GM19238 (cell line): ENCODE results near the gene ATP1A4.

Experiments
- DNase-seq: peaks from one replicate; pipeline ENCODE4 v3.0.0; 2011; ENCODE audit warnings: low spot score; ENCODE audit not compliant: insufficient read length

The ATP1A4 gene

DNA sequence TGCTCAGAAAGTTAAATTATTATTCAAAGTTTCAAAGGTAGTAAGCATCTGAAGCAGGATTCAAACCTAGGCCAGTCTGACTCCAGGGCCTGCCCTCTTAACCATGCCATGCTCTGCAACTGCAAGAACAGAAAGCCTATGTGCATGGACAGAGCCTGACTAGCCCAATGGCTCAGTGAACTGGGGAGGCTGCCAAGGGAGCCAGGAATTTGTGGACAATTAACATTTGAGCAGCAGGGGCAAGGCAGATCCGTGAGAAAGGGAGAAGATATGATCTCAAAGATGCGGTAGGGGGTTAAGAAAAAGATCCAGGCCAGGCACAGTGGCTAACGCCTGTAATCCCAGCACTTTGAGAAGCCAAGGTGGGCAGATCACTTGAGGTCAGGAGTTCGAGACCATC is 6.5 kb upstream of the ATP1A4 start:
- no peak for DNase-seq

DNA sequence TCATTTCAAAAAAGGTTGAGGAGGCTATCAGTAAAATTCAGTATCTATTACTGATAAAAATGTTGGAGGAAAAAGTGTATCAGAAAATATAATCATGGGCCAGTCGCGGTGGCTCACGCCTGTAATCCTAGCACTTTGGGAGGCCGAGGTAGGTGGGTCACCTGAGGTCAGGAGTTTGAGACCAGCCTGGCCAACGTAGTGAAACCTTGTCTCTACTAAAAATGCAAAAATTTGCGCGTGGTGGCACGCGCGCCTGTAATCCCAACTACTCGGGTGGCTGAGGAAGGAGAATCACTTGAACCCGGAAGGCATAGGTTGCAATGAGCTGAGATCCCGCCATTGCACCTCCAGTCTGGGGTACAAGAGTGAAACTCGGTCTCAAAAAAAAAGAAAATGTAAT is 5.3 kb upstream of the ATP1A4 start:
- DNase-seq: no peak

DNA sequence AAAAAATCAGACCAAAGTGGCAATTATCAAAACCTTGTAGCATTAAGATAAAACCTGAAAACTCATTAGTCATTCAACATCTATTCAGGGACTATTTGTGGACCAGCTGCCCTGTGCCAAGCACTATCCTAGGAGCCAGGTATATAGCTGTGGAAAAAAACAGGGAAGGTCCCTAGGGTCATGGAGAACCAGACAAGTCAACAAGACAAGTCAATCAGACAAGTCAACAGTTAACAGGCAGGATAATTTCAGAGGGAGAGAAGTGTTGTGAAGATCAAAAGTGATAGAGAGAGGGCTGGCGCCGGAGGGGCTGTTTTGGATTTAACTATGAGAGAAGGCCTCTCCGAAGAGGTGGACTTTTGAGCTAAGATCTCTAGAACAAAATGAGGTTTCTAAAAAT is 3.3 kb upstream of the ATP1A4 start:
- DNase-seq: no peak

DNA sequence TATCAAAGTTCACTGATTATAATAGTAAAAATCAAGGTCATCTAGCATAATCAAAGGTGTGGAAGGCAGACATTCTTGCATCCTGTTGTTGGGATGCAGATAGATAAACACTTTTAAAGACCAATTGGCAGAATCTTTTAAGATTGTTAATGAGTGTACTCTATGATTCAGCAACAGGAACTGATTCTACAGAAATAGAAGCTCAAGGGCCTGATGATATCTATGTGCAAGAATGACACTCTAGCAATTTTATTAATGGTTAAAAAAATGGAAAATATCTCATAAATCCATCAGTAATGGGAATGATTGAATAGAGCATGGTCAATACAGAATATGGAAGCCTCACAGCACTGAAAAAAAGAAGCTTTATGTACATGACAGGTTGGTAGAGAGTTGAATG is 2.2 kb upstream of the ATP1A4 start:
- no peak for DNase-seq

DNA sequence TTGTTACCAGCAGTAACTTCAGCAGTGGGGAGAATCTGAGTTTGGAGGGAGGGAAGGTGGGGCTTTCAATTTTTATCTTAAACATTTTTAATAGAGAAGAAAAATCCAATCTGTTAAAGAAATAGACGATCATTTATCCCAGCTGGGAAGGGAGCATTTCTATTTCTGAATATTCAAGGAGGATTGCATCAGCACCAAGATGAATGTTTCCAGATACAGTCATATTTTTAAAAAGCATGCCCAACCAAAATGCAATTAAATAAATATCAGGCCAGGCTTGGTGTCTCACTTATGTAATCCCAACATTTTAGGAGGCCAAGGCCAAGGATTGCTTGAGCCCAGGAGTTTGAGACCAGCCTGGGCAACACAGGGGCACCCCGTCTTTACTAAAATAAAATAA is 1.7 kb upstream of the ATP1A4 start:
- DNase-seq: no peak

DNA sequence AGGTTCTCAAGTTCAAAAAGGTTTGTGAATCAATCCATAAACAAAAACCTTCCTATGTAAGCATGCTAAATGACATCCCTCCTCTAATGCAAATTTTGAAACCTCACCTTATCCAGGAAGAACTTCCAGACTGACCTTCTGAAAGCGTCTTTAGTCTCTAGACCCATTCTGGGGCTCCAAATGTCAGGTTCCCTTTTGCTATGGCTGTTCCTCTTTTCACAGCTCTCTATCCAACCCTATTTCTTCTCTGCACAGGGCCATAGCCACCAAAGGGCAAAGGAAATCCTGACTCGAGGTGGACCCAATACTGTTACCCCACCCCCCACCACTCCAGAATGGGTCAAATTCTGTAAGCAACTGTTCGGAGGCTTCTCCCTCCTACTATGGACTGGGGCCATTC is 3.4 kb downstream of the ATP1A4 start:
- DNase-seq: no peak

DNA sequence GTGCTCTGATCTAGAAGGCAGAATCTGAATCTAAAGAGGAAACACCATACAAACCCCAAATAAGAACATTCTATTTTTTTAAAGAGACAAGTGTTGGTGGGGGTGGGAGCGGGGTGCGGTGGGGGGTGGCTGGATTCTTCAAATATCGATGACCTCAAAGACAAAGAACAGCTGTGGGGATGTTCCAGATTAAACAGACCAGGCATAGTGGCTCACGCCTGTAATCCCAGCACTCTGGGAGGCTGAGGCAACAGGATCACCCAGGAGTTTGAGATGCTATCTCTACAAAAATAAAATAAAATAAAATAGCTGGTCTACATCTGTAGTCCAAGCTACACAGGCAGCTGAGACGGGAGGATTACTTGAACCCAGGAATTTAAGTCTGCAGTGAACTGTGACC is 5.0 kb downstream of the ATP1A4 start:
- DNase-seq: no peak

DNA sequence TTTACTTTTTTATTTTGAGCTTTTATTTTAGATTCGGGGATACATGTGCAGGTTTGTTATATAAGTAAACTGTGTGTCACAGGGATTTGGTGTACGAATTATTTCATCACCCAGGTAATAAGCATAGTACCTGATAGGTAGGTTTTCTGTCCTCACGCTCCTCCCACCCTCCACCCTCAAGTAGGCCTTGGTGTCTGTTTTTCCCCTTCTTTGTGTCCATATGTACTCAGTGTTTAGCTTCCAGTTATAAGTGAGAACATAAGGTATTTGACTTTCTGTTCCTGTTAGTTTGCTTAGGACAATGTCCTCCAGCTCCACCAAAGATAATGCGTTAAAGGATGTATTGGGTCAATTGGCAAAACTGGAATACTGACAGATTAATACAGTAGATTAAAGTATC is 5.8 kb downstream of the ATP1A4 start:
- DNase-seq: no peak

DNA sequence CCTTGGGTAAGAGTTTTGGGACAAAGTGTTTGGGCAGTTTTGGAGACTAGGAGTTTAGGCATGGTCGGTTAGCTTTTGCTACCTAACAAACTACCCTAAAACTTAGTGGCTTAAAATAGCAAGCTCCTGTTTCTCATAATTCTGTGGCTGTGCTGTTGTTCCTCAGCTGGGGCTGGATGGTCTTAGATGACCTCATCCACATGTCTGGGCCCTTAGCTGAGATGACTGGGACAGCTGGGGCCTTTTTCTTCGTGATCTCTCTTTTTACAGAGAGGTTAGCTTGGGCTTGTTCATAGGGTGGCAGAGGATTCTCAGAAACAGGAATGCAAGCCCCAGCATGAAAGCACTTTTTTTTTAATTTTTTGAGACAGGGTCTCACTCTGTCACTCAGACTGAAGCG is 6.6 kb downstream of the ATP1A4 start:
- DNase-seq: no peak

DNA sequence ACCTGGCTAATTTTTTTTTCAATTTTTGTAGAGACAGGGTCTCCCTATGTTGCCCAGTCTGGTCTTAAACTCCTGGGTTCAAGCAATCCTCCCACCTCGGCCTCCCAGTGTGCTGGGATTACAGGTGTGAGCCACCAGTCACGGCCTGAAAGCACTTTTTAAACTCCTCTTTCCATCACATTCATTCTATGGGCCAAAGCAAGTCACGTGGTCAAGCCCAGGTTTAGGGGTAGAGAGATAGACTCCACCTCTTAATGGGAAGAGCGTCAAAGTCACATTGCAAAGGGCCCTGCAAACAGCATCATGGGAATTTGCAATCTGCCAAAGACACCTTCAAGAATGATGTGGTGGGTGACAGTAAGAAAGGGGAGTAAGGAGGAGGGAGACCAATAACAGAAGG is 7.1 kb downstream of the ATP1A4 start:
- no peak for DNase-seq

DNA sequence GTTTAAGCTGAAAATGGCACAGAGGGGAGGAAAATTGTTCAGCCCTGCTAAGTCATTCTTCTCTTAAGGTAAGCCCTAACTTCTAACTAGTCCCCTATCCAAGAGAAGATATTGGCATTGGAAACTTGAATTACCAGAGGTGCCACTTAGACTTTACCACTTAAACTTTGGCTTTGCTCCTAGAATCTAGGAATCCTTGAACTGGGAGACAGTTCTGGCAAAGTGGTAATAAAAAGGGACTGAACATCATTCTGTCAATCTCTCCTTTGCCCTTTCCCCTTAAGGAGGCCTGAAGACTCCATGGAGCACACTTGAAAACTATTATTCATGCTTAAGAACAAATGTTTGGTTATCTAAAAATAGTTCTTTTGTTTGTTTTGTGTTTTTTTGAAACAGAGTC is 8.4 kb downstream of the ATP1A4 start:
- DNase-seq: no peak

DNA sequence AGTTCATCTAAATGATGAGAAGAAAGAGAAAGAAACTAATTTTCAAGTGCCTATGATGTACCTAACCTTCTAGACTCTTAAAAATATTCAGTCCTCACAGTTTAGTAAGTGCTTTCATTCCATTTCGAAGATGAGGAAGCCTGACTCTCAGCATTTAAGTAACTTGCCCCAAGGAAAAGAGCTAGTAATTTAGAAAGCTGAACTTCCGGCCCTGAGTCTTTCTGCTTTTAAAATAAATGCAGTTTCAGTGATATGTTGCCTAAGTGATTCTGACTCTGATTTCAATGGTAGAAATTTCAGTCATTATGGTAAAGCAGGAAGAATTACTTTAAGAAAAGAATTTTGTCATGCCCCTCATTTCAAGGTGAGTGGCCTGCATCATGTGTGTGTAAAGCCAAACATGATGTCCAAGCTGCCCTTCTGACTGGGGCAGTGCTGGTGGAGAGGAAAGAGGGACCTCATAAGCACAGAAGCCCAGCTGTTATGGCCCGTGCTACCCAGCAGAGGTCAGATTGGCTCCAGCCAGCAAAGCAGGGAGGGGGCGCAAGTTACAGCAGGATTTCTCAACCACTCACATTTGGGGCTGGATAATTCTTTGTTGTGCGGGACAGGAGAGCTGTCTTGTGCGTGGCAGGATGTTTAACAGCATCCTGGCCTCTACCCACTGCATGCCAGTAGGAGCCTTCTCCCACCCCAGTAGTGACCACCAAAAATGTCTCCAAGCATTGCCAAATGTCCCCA is 10.7 kb downstream of the ATP1A4 start:
- DNase-seq: no peak

DNA sequence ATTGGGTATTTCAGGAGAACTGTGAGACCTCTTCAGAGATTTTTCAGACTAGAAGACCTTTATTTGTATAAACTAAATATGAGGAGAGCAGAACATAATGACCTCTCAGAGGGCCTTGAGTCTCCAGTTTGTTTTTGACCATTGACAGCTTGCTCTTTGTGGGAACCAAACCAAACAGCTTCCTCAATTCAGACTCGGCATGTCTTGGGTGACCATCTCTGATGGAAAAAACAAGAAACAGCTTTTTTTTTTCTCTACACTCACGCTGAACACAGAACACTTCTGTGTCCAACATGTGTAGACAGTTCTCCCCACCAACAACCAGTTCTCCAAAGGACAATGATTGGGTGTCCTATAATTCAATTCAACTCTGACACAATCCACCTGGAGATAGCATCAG is 11.5 kb downstream of the ATP1A4 start:
- no peak for DNase-seq

DNA sequence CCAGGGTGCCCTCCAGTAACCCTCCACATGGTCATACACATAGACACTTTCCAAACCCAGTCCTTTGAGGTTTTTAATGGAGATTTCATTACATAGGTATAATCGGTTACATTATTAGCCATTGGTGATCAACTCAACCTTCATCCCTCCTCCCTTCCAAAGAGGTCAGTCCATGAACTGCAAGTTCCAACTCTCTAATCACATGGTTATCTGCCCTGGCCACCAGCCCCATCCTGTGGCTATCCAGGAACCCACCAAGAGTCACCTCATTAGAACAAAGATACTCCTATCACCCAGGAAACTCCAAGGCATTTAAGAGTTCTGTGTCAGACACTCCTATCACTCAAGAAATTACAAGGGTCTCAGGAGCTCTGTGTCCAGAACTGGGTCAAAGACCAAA is 12.2 kb downstream of the ATP1A4 start:
- no peak for DNase-seq

DNA sequence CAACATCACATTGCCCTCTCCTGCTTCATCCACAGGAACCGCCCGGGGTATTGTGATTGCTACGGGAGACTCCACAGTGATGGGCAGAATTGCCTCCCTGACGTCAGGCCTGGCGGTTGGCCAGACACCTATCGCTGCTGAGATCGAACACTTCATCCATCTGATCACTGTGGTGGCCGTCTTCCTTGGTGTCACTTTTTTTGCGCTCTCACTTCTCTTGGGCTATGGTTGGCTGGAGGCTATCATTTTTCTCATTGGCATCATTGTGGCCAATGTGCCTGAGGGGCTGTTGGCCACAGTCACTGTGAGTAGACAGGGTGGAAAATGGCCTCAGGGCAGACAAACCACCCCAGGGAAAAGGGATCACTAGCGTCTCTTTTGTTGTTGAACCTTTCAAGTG is 12.7 kb downstream of the ATP1A4 start:
- no peak for DNase-seq

DNA sequence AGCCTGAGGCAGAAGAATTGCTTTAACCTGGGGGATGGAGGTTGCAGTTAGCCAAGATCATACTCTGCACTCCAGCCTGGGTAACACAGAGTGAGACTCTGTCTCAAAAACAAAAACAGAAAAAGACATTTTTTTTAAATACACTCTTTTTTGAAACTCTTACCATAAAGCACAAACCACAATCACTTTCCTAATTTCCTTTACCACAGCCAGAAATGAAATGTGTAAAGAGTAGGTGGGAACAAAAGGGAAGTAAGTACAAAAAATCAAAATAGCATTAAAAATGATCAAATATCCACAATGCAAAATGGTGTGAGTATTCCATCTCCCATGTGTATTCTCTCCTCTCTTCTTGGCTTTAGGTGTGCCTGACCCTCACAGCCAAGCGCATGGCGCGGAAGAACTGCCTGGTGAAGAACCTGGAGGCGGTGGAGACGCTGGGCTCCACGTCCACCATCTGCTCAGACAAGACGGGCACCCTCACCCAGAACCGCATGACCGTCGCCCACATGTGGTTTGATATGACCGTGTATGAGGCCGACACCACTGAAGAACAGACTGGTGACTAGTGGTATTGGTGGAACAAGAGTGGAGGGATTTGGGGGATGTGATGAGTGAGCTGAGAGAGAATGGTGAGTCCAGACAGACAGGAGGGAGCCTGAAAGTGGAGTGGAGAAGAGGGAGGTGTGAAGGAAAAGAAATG is 14.9 kb downstream of the ATP1A4 start:
- DNase-seq: no peak

DNA sequence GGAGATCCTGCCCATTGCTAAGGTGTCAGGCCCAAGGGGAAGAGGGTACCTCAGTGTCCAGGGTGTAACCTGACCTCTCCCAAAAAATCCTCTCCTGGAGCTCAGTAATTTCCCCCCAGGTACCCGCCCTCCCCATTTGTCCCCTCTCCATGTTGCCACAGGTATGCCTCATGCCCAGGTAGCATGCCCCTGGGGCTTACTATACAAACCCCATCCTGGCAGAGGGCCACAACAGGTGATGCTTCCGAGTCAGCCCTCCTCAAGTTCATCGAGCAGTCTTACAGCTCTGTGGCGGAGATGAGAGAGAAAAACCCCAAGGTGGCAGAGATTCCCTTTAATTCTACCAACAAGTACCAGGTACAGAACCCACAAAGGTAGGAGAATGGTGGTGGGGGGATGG is 15.7 kb downstream of the ATP1A4 start:
- no peak for DNase-seq

DNA sequence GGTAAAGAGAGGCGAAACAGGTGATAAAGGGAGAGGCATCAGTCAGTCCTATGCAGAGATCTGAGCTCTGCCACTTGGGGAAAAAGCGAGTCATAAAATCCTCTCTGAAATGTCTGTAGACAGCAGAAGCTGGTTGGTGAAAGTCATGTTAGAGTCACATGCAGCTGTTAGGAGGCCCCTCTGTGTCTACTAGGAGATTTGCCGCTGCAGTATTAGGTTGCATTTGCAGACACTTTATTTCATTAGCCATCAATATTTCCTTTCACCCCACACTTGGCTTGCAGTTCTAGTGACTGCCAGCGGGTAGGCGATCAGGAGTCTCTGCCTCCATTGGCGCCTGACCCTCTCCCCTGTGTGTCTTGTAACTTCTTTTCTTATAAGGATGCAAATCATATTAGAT is 16.2 kb downstream of the ATP1A4 start:
- DNase-seq: no peak

DNA sequence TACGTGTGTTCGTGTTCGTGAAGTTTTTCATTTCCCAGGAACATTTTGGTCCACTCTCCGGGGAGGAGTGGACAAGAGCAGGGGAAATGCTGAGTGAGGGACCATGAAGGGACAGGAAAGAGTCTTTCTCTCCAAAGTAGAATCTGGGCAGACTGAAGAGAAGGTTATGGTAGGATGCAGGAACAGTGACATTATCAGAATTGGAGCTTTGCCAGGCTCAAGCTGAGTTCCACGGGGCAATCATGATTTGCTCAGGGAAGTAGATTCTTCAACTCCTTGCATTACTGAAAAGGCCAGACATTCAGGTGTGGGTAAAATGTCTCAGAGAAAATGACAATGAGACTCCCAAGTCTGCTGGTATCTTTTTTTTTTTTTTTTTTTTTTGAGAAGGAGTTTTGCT is 16.6 kb downstream of the ATP1A4 start:
- DNase-seq: no peak

DNA sequence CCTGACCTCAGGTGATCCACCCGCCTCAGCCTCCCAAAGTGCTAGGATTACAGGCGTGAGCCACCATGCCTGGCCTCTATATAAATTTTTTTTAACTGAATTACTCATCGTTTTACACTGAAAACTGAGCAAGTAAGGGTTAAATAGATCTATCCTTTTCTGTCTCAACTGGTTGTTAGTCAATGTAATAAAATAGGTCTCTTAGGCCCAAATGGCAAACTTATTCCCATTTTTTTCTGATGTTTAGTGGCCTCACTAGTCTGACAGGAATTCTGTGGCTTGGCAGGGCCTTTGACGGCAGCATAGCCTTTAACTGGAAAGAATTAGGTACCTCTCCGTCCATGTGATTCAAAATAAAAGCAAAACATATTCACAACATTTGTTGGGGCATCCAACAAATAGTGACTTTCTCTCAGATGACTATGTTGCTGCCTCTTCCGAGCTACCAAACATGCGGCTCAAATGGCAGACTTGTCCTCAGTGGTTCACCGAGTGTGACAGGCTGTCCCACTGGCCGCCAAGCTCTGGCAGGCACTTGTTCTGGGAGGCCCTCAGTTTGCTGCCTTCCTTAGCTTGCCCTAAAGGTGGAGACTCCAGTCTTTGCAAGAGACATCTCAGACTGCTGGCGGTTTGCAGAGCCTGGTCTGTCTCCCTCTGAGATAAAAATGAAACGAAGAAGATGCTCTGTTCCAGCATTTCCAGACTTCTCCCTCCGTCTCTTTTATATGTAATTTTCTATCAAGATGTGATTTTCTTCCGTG is 17.4 kb downstream of the ATP1A4 start:
- DNase-seq: no peak

DNA sequence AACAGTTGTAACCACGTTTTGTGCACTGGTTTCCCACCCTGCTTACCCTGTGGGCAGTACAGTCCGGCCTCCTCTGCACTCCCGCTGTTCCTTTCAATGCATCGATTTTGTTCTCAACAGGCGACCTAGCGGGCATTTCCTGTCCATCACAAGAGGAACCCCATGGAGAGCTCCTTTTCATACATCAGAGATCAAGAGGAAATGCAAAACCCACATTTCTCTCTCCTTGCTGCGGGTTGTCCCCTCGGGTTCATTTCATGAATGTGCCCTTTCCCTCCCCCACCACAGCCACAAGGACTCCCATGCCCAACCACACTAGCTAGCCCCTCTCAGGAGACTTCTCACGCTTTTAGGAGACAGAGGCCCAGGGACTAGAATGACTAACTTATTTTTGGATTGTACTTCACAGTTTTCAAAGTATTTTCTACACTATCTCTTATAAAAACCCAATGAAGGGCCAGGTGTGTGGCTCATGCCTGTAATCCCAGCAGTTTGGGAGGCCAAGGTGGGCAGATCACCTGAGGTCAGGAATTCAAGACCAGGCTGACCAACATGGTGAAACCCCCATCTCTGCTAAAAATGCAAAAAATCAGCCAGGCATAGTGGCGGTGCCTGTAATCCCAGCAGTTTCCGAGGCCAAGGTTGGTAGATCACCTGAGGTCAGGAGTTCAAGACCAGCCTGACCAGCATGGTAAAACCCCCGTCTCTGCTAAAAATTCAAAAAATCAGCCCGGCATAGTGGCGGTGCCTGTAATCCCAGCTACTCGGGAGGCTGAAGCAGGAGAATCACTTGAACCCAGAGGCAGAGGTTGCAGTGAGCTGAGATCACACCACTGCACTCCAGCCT is 18.4 kb downstream of the ATP1A4 start:
- DNase-seq: peak; percentile 51

DNA sequence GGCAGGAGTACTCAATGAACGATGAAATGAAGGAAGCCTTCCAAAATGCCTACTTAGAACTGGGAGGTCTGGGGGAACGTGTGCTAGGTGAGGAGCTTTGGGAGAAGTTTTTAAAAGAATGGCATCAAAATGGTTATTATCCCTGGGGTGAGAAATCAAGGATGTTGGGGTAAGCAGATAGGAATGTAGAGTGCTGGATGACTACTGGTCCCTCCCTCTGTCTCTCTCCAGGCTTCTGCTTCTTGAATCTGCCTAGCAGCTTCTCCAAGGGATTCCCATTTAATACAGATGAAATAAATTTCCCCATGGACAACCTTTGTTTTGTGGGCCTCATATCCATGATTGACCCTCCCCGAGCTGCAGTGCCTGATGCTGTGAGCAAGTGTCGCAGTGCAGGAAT is 20.0 kb downstream of the ATP1A4 start:
- DNase-seq: no peak
